K562 (cell line): ENCODE data around the gene FOXN3. TPM values are rescaled to one million over a fixed set of nuclear protein-coding genes. Genes with fewer than 3 reads are reported as not detected.

Source experiments
- ATAC-seq: fragments of 200-7000 bp; cut with Tn5 transposase; 3 replicates; pipeline ENCODE4 v1.9.1; 2020; ENCODE audit warnings: moderate library complexity
- BruUV-seq: library from RNA; stranded (reverse); fragments of 400-500 nt; replicated peaks from 2 replicates; lab custom pipeline; 2021; lab: Mats Ljungman, UMichigan
- CTCF ChIA-PET: fragments of 300-600 bp; formaldehyde crosslinking; extraction: SDS; loops from one replicate; lab custom pipeline; 2021; ENCODE audit warnings: low intra/inter-chr PET ratio; lab: Yijun Ruan, JAX
- POLR2A ChIA-PET: fragments of 300-600, 350-650 bp; sonication (Branson Sonifier 250); formaldehyde crosslinking; extraction: SDS; loops from one replicate; lab custom pipeline; 2021; ENCODE audit warnings: antibody characterized with exemption, inconsistent platforms; lab: Yijun Ruan, JAX
- DNase-seq, 4 experiments: peaks; one replicate each; pipeline versions ENCODE4 v3.0.0 to v3.0.0-alpha.2; 2011 to 2018; ENCODE audit warnings: low spot score in 3 of 4, mixed read lengths in 3 of 4; ENCODE audit errors: extremely low read depth in 1 of 4
- FAIRE-seq: peaks from 2 replicates; lab custom pipeline; 2011; peaks lifted over from hg19 to GRCh38; lab: Jason Lieb, UNC
- H2AFZ ChIP-seq: 2 replicates; pipeline ENCODE4 v1.6.0; 2011; ENCODE audit warnings: low read depth, low read length, control low read depth, inconsistent platforms
- H3K27ac ChIP-seq: fragments of 200-600 bp; 3 replicates; pipeline ENCODE4 v1.8.0; 2011; ENCODE audit warnings: low read depth, mild to moderate bottlenecking, control low read depth, inconsistent platforms, low read length, moderate library complexity, mixed read lengths; ENCODE audit errors: extremely low read depth
- H3K27me3 ChIP-seq, 2 experiments: fragments of 300-600 bp in 1 of 2; 2 replicates in 1 of 2; 3 replicates in 1 of 2; pipeline versions ENCODE4 v1.6.0 to v1.8.0; 2011; ENCODE audit warnings: inconsistent platforms in 2 of 2, low read length in 2 of 2, mild to moderate bottlenecking in 1 of 2, mixed read lengths in 1 of 2, moderate library complexity in 1 of 2; ENCODE audit not compliant: control insufficient read depth in 2 of 2, insufficient read depth in 2 of 2
- H3K36me3 ChIP-seq: fragments of 300-600 bp; 3 replicates; pipeline ENCODE4 v1.8.0; 2011; ENCODE audit warnings: mild to moderate bottlenecking, low read length, inconsistent platforms; ENCODE audit not compliant: control insufficient read depth, insufficient read depth
- H3K4me1 ChIP-seq, 2 experiments: fragments of 200-600 bp in 1 of 2; replicated peaks in 1 of 2; 2 replicates in 1 of 2; 3 replicates in 1 of 2; pipeline versions ENCODE4 v1.5.1 to v1.8.0; 2011; ENCODE audit warnings: inconsistent platforms in 2 of 2, low read length in 2 of 2, mild to moderate bottlenecking in 1 of 2, mixed read lengths in 1 of 2, moderate library complexity in 1 of 2; ENCODE audit not compliant: control insufficient read depth in 2 of 2, insufficient read depth in 2 of 2
- H3K4me2 ChIP-seq: 2 replicates; pipeline ENCODE4 v1.6.1; 2011; ENCODE audit warnings: low read length, control low read depth, inconsistent platforms, mixed read lengths; ENCODE audit not compliant: insufficient read depth
- H3K4me3 ChIP-seq: fragments of 200-600 bp; sonication (generic), shearing (Covaris generic); 2 replicates; pipeline ENCODE4 v1.5.1; 2016; ENCODE audit warnings: control low read depth, inconsistent platforms
- H3K79me2 ChIP-seq: fragments of 200-600 bp; 3 replicates; pipeline ENCODE4 v1.8.0; 2011; ENCODE audit warnings: low read length, inconsistent platforms; ENCODE audit not compliant: control insufficient read depth, insufficient read depth
- H3K9ac ChIP-seq, 2 experiments: 2 replicates each; pipeline versions ENCODE4 v1.6.0 to v1.6.1; 2011; ENCODE audit warnings: low read depth in 2 of 2, low read length in 2 of 2, control low read depth in 1 of 2, inconsistent platforms in 1 of 2, mild to moderate bottlenecking in 1 of 2, mixed read lengths in 1 of 2; ENCODE audit not compliant: insufficient read depth in 1 of 2
- H3K9me1 ChIP-seq: one replicate; pipeline ENCODE4 v1.6.0; 2011; ENCODE audit warnings: inconsistent platforms, mild to moderate bottlenecking, low read length, moderate library complexity; ENCODE audit not compliant: control insufficient read depth, insufficient read depth
- H3K9me3 ChIP-seq: replicated peaks from 2 replicates; pipeline ENCODE4 v1.5.1; 2011; ENCODE audit warnings: low read depth, low read length, inconsistent platforms; ENCODE audit not compliant: control insufficient read depth, insufficient read depth
- H4K20me1 ChIP-seq: replicated peaks from 2 replicates; pipeline ENCODE4 v1.6.1; 2011; ENCODE audit warnings: low read length, inconsistent platforms, mixed read lengths; ENCODE audit not compliant: control insufficient read depth, insufficient read depth
- ARHGAP35 ChIP-seq: fragments of 450-650 bp; IDR thresholded peaks from 2 replicates; pipeline ENCODE4 v1.6.1; 2018; ENCODE audit not compliant: partially characterized antibody
- HLTF ChIP-seq: fragments of 450-650 bp; IDR thresholded peaks from 2 replicates; pipeline ENCODE4 v1.6.1; 2016
- L3MBTL2 ChIP-seq: fragments of 450-650 bp; IDR thresholded peaks from 2 replicates; pipeline ENCODE4 v1.6.1; 2016; ENCODE audit warnings: mild to moderate bottlenecking, moderate library complexity
- RAD51 ChIP-seq: fragments of 450-650 bp; IDR thresholded peaks from 2 replicates; pipeline ENCODE4 v1.7.1; 2016; ENCODE audit warnings: low read depth, mild to moderate bottlenecking, borderline replicate concordance
- ZBTB49 ChIP-seq: sonication (generic); formaldehyde crosslinking; IDR thresholded peaks from 2 replicates; pipeline ENCODE4 v1.8.0; 2022; ENCODE audit warnings: missing genetic modification reagents, mild to moderate bottlenecking, borderline replicate concordance
- ZNF12 ChIP-seq: sonication (generic); formaldehyde crosslinking; IDR thresholded peaks from 2 replicates; pipeline ENCODE4 v1.4.0; 2020; ENCODE audit warnings: mild to moderate bottlenecking, missing genetic modification reagents
- ZNF764 ChIP-seq: fragments of 250-450 bp; sonication (Bioruptor Pico); IDR thresholded peaks from 2 replicates; pipeline ENCODE4 v1.4.0; 2020; ENCODE audit warnings: low read depth, mild to moderate bottlenecking, moderate library complexity
- WGBS: fragments of 100-300 bp; shearing (Covaris generic); methylation state at CpG from one replicate; pipeline ENCODE4 v1.1.6; 2016; ENCODE audit warnings: low coverage, mixed read lengths; ENCODE audit not compliant: insufficient coverage; ENCODE audit errors: missing lambda C conversion rate; 5-methylcytosine and 5-hydroxymethylcytosine counted together
- in situ Hi-C: fragments of 300-500 bp; cut with MboI; formaldehyde crosslinking; loops from 4 replicates; pipeline ENCODE4 v1.15.0; 2018; ENCODE audit warnings: inconsistent platforms, mixed read lengths
- intact Hi-C: fragments of 100-400 bp; cut with micrococcal nuclease; formaldehyde crosslinking; loops from 2 replicates; pipeline ENCODE4 v1.14.2; 2022
- polyA plus RNA-seq, 8 experiments: library from polyadenylated mRNA; depleted of rRNA in 4 of 8; stranded (reverse) in 5 of 8; unstranded in 3 of 8; fragments of >200 nt; fragmentation: Nextera tagmentation in 2 of 8; fragmentation: Illumina TruSeq in 1 of 8; extraction: Ambion mirVana in 2 of 8; extraction: Trizol in 1 of 8; gene quantifications; 2 replicates each; pipeline versions ENCODE4 v1.2.1 to v1.2.3, GENCODE V29; 2011 to 2014; ENCODE audit warnings: inconsistent platforms in 1 of 8, missing spikeins in 1 of 8
- total RNA-seq, 7 experiments: library from RNA; depleted of rRNA in 6 of 7; stranded (reverse); fragments of >200 nt in 6 of 7; fragmentation: Illumina TruSeq in 2 of 7; extraction: Trizol in 2 of 7; gene quantifications; 2 replicates each; pipeline versions ENCODE4 v1.2.1 to v1.2.3, GENCODE V29; 2011 to 2021; ENCODE audit warnings: low replicate concordance in 1 of 7

The FOXN3 gene
- total and polyA plus RNA-seq, 9 of the 15 experiments (the other 6 are each of a cell fraction or from before 2014, with no cell fraction given): 0.07 to 1.3 (median 0.40) TPM

- FAIRE-seq (no peak), ATAC-seq (no peak), DNase-seq (no peak)
- Histone ChIP-seq H3K4me1 (no peaks in the 10 kb centered on the region; a peak in 2 of 5 replicates), H3K9ac (no peak overlapping the region), H3K27ac (no peak overlapping the region), H3K4me2 (no peak overlapping the region), H3K27me3 (no peaks in the 10 kb centered on the region), H3K79me2 (no peaks in the 10 kb centered on the region), H4K20me1 (no peaks in the 10 kb centered on the region), H3K36me3 (no peaks in the 10 kb centered on the region), H3K9me3 (no peaks in the 10 kb centered on the region), H3K4me3 (no peak overlapping the region), H2AFZ (no peak overlapping the region), H3K9me1 (no peaks in the 10 kb centered on the region)
- CTCF ChIA-PET: no interaction called here
- POLR2A ChIA-PET: no interaction called here
- BruUV-seq: no TSS peak
- WGBS: 0% methylated on average over 1 of the region's 1 CpG
- in situ Hi-C loops (no loop called here), intact Hi-C loops (no loop called here)
- no peak for TF ChIP-seq ARHGAP35
- TF ChIP-seq ZBTB49 (CRISPR knock-in tag): no peak
Observed at GRCh38 chr14:89123851-89124250, 293.2 kb downstream of the FOXN3 start.

GRCh38 chr14:89123215-89123614 lies 293.8 kb downstream of the FOXN3 start:
- FAIRE-seq (no peak), DNase-seq (no peak), ATAC-seq (no peak)
- Histone ChIP-seq H4K20me1 (no peaks in the 10 kb centered on the region), H3K4me2 (no peak overlapping the region), H3K4me1 (no peaks in the 10 kb centered on the region; a peak in 2 of 5 replicates), H3K9me3 (no peaks in the 10 kb centered on the region), H3K9me1 (no peaks in the 10 kb centered on the region), H3K9ac (no peak overlapping the region), H3K4me3 (no peak overlapping the region), H3K27ac (no peak overlapping the region), H3K79me2 (no peaks in the 10 kb centered on the region), H3K27me3 (no peaks in the 10 kb centered on the region), H3K36me3 (no peaks in the 10 kb centered on the region), H2AFZ (peak overlapping the region; percentile 45; the same call in 1 of the 2 replicates)
- BruUV-seq: no TSS peak
- intact Hi-C loops: no loop called here
- ChIA-PET CTCF (no interaction called here), POLR2A (no interaction called here)
- in situ Hi-C loops: no loop called here
- 0% methylated on average over 8 of the region's 10 CpGs for WGBS
- TF ChIP-seq L3MBTL2 (peak; percentile 61), ZNF764 (no peak), RAD51 (peak; percentile 69), HLTF (no peak), ZNF12 (CRISPR knock-in tag) (no peak)
